Measurements from ENCODE around the gene ICAM5.

ICAM5 gene

DNA sequence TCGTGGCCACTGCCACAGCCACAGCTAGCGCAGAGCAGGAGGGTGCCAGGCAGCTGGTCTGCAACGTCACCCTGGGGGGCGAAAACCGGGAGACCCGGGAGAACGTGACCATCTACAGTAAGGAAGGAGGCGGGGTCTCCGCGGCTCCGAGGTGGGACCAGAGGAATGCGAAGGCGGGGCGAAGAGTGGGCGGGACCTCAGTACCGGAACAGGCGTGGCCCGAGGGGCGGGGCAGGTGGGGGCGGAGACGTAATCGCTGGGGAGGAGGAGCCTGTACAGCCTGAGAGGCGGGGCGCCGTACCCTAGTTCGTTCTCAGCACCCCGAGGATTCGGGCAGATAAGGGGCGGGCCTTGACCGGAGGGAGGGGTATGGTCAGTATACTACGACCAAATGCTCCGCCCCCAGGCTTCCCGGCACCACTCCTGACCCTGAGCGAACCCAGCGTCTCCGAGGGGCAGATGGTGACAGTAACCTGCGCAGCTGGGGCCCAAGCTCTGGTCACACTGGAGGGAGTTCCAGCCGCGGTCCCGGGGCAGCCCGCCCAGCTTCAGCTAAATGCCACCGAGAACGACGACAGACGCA is 2.5 kb downstream of the ICAM5 start:
- DNase-seq: peak; percentile 75 to 80

GRCh38 chr19:10292789-10293636 is 3.3 kb downstream of the ICAM5 start:
- DNase-seq: no peak

DNA sequence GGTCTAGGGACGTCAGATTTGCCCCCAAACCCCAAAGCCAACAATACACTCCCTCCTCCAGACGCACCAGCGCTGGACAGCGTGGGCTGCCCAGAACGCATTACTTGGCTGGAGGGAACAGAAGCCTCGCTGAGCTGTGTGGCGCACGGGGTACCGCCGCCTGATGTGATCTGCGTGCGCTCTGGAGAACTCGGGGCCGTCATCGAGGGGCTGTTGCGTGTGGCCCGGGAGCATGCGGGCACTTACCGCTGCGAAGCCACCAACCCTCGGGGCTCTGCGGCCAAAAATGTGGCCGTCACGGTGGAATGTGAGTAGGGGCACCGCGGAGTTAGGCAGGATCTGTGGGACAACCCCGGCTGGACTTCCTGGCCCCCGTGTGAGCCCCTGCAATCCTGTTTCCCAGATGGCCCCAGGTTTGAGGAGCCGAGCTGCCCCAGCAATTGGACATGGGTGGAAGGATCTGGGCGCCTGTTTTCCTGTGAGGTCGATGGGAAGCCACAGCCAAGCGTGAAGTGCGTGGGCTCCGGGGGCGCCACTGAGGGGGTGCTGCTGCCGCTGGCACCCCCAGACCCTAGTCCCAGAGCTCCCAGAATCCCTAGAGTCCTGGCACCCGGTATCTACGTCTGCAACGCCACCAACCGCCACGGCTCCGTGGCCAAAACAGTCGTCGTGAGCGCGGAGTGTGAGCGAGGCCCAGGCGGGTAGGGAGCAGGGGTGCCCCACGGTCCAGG is 4.0 kb downstream of the ICAM5 start:
- DNase-seq: no peak

DNA sequence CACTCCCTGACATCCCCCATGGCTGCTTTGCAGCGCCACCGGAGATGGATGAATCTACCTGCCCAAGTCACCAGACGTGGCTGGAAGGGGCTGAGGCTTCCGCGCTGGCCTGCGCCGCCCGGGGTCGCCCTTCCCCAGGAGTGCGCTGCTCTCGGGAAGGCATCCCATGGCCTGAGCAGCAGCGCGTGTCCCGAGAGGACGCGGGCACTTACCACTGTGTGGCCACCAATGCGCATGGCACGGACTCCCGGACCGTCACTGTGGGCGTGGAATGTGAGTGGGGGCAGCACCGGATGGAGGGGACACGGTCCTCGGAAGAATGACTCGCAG is 4.6 kb downstream of the ICAM5 start:
- DNase-seq: no peak

GRCh38 chr19:10295305-10295846 is 5.6 kb downstream of the ICAM5 start:
- peak in 1 of 2 donors; percentile 35 for DNase-seq

- no peak for DNase-seq
These were observed 6.3 kb downstream of the ICAM5 start for GRCh38 chr19:10295847-10296591.

- no peak for DNase-seq
These were observed 10.1 kb downstream of the ICAM5 start for GRCh38 chr19:10299545-10300458.

- DNase-seq: no peak
These were observed 15.5 kb downstream of the ICAM5 start for GRCh38 chr19:10305139-10305806.

DNA sequence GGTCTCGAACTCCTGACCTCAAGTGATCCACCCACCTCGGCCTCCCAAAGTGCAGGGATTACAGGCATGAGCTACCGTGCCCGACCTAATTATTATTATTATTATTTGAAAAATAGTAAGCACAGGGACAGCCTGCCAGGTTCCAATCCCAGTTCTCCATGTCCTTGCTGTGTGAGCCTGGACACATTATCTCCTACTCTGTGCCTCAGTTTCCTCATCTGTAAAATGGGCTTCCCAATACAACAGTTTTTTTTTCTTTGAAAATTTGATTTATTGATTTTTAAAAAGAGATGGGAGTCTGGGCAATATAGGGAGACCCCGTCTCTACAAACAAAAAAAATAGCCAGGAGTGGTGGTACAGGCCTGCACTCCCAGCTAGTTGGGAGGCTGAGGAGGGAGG is 16.6 kb downstream of the ICAM5 start:
- DNase-seq: no peak

DNA sequence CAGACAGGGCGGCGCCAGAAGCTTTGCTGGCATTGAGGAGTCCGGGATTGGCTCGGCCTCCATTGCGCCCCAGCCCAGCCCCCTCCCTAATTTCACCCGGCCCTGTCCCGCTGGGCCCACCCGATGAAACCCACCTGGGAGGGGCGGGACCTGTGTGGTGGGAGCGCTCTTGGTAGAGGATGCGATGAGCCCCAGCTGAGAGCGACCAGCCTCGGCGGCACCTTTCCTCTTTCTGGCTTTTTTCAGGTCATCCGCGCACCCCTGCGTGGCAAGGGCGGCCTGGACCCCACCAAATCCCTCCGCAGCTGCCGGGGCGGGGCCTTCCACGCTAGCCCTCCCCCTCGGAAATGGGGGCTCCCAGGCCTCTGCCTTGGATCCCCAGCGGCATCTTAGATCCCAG is 19.7 kb downstream of the ICAM5 start, which contains the start of gene ZGLP1:
TSS of gene ZGLP1 (minus strand) at position 393 of the 400 bp plus-strand sequence.
- no peak for DNase-seq

GRCh38 chr19:10315335-10316214 is 25.8 kb downstream of the ICAM5 start, which contains the start of gene FDX2:
Gene FDX2, minus strand, starts transcription at chr19:10316015. Its CDS starts 19 bp downstream, at chr19:10315996.
- DNase-seq: peak; percentile 91 to 95

GRCh38 chr19:10316229-10317044 is 26.7 kb downstream of the ICAM5 start:
- no peak for DNase-seq

GRCh38 chr19:10317045-10317856 is 27.5 kb downstream of the ICAM5 start:
- no peak for DNase-seq

DNA sequence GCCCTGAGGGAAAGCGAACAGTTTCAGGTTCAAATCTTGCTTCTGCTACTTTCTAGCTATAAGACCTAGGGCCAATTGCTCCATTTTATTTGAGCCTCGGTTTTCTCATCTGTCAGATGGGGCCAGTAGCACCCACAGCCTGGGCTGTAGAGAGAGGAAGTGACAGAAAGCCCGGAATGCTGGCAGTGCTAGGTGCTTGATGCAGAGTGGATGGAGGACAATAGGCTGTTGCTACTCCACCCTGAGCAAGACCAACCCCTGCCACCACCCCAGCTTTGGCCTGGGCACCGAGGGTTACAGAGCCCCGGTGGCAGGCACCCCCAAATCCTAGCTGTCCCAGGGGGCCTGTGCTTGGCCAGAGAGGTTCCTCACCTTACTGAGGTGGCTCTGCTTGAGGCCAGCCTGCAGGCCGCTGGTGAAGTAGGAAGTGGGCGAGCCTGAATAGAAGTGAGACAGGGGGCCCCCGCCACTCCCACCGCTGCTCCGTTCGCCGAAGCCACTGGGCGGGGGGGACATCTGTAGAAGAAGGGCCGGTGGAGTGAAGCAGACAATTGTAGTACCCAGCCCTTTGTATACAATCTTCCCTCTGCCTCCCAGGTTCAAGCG is 28.2 kb downstream of the ICAM5 start:
- DNase-seq: no peak

DNA sequence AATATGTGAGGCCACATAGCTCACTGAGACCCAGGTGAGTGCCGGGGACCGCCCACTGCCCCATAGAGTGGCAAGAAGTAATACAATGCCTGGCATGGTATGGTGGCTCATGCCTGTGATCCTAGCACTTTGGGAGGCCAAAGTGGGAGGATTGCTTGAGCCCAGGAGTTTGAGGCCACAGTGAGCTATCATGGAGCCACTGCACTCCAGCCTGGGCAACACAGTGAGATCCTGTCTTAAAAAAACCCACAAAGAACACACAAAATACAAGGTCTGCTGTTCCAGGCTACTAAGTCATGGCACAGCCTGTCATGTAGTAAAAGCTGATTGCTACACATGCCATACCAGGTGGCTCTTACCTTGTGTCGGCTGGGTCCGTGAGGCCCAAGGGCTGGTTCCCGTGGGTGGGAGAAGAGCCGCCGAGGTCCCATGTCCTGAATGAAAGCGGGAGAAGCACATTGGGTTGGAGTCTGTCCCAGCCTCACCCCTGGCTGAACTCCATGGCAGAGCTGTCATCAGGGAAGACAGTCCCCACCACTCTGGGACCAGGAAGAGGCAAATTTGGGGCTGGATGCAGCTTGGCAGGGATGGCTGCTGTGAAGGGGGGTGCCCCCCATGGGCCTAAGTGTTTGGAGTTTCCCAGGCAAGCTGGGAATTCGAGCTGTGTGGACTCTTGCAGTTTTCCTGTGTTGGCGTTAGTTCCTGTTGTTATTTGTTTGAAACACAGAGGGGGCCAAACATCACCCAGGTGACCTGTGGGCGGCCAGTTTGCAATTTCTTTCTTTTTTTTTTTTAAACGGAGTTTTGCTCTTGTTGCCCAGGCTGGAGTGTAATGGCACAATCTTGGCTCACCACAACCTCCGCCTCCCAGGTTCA is 29.3 kb downstream of the ICAM5 start:
- no peak for DNase-seq

GRCh38 chr19:10320602-10321416 is 31.1 kb downstream of the ICAM5 start:
- DNase-seq: no peak

Data from stimulated activated CD4-positive, alpha-beta T cell treated with anti-CD3 and anti-CD28 coated beads, Interleukin-2, amount 100 ng/mL, for 48 hours (primary cell).